Raji (cell line): ENCODE data around the gene C1QTNF12.

Source experiments
- POLR2A ChIP-seq: IDR thresholded peaks from 2 replicates; pipeline ENCODE4 v1.6.1; 2011; ENCODE audit warnings: low read depth, low read length, control low read depth; ENCODE audit not compliant: insufficient read depth

The C1QTNF12 gene

GRCh38 chr1:1239614-1240347 is 6.7 kb downstream of the C1QTNF12 start:
- no peak for TF ChIP-seq POLR2A

GRCh38 chr1:1239227-1239613 is 7.3 kb downstream of the C1QTNF12 start:
- no peak for TF ChIP-seq POLR2A

GRCh38 chr1:1238702-1239178 is 7.8 kb downstream of the C1QTNF12 start:
- TF ChIP-seq POLR2A = no peak

- no peak; the same call in 1 of the 2 replicates for TF ChIP-seq POLR2A
Observed at GRCh38 chr1:1237874-1238701, 8.4 kb downstream of the C1QTNF12 start.

GRCh38 chr1:1236945-1237873 is 9.3 kb downstream of the C1QTNF12 start:
- TF ChIP-seq POLR2A = peak; percentile 38

GRCh38 chr1:1236176-1236763 is 10.3 kb downstream of the C1QTNF12 start:
- peak; percentile 24 for TF ChIP-seq POLR2A

- 0 out of 2 replicates have a peak, but pooled peaks have one; percentile 24 for TF ChIP-seq POLR2A
Observed at GRCh38 chr1:1235016-1235744, 11.3 kb downstream of the C1QTNF12 start.

- peak; percentile 34; the same call in 1 of the 2 replicates for TF ChIP-seq POLR2A
Observed at GRCh38 chr1:1234180-1234808, 12.2 kb downstream of the C1QTNF12 start.

GRCh38 chr1:1233567-1233892 is 13.0 kb downstream of the C1QTNF12 start:
- no peak for TF ChIP-seq POLR2A

GRCh38 chr1:1232796-1233566 is 13.5 kb downstream of the C1QTNF12 start:
- TF ChIP-seq POLR2A = no peak

- peak; percentile 70; the same call in 1 of the 2 replicates for TF ChIP-seq POLR2A
Observed at GRCh38 chr1:1232208-1232795, 14.2 kb downstream of the C1QTNF12 start, which contains the start of gene B3GALT6. Gene B3GALT6 (plus strand): TSS chr1:1232237. CDS start chr1:1232279, 42 bp downstream.
